Adrenal gland (tissue), 12 donors: ENCODE results near the gene PLD3. TPM values are rescaled to one million over a fixed set of nuclear protein-coding genes. Genes with fewer than 3 reads are reported as not detected.

Experiments
- DNase-seq, 7 donors: peaks; one replicate each; pipeline ENCODE4 v3.0.0-alpha.2; 2019 to 2020
- H3K27ac ChIP-seq, 5 donors: fragments of 200-600 bp; sonication (generic) in 4 of 5; 1 replicate in 3 of 5; 2 replicates in 2 of 5; pipeline versions ENCODE4 v1.5.1 to v1.8.0; 2016 to 2020; ENCODE audit warnings: mild to moderate bottlenecking in 1 of 5
- H3K27me3 ChIP-seq: fragments of 200-600 bp; 2 replicates; pipeline ENCODE4 v1.8.0; 2021
- H3K36me3 ChIP-seq, 2 donors: fragments of 200-600 bp; replicated peaks in 1 of 2; 1 replicate in 1 of 2; 2 replicates in 1 of 2; pipeline versions ENCODE4 v1.5.1 to v1.8.0; 2018 to 2022
- H3K4me1 ChIP-seq, 2 donors: fragments of 200-600 bp; replicated peaks in 1 of 2; 1 replicate in 1 of 2; 2 replicates in 1 of 2; pipeline versions ENCODE4 v1.5.1 to v1.8.0; 2018 to 2021
- H3K4me3 ChIP-seq, 4 donors: fragments of 200-600 bp; sonication (generic) in 3 of 4; one replicate each; pipeline ENCODE4 v1.5.1; 2016 to 2018
- H3K9me3 ChIP-seq, 3 donors: fragments of 200-600 bp; sonication (generic) in 1 of 3; replicated peaks in 1 of 3; 1 replicate in 2 of 3; 2 replicates in 1 of 3; pipeline versions ENCODE4 v1.5.1 to v1.8.0; 2016 to 2021
- CTCF ChIP-seq, 6 experiments: fragments of 450-650 bp in 4 of 6; fragments of 200-600 bp in 2 of 6; sonication (generic) in 1 of 6; IDR thresholded peaks; 1 replicate in 5 of 6; 2 replicates in 1 of 6; pipeline versions ENCODE4 v1.5.1 to v1.8.0; 2016 to 2021; ENCODE audit warnings: antibody characterized with exemption in 6 of 6, mild to moderate bottlenecking in 2 of 6, moderate library complexity in 1 of 6
- POLR2A ChIP-seq, 2 donors: fragments of 450-650 bp; IDR thresholded peaks; one replicate each; pipeline ENCODE4 v1.6.1; 2017; ENCODE audit warnings: antibody characterized with exemption in 2 of 2, mild to moderate bottlenecking in 2 of 2, moderate library complexity in 1 of 2
- WGBS, 4 donors: extraction: QIAGEN DNeasy Blood & Tissue Kit in 2 of 4; methylation state at CpG; one replicate each; pipeline versions ENCODE4 v1.1.5 to v1.1.7; 2013 to 2017; 5-methylcytosine and 5-hydroxymethylcytosine counted together
- intact Hi-C, 2 donors: fragments of 100-400 bp; cut with DNase I; formaldehyde crosslinking; loops; one replicate each; pipeline versions ENCODE4 v1.14.1 to v1.15.0; 2022 to 2023
- polyA plus RNA-seq, 3 donors: library from polyadenylated mRNA; stranded (reverse); fragments of 200-250 nt in 2 of 3; fragments of 350-450 nt in 1 of 3; fragmentation: Illumina TruSeq in 1 of 3; extraction: RNeasy Lipid Tissue Mini Kit (QIAGEN cat#74804) in 1 of 3; gene quantifications; one replicate each; pipeline ENCODE4 v1.2.3, GENCODE V29; 2013 to 2014
- total RNA-seq, 9 donors: library from RNA; depleted of rRNA in 4 of 9; stranded (reverse); fragments of >200 nt in 4 of 9; fragments of 120-200 nt in 1 of 9; fragmentation: NEBNext Ultra II Directional in 1 of 9; extraction: Animal tissue kit (Norgen Biotek cat#: 25700) in 1 of 9; gene quantifications; one replicate each; pipeline versions ENCODE4 v1.1.0 to v1.2.4, GENCODE V29; 2013 to 2023
- donor health status: healthy with polysubstance abuse.
- donor health status: Bipolar disorder and iron deficiency.
- donor health status: DM: yes; HTN: yes; CAD: no.
- donor health status: DM: no; HTN: no; CAD: no.
- donor health status: DM: no; HTN: no; CAD: no.
- donor health status: DM: yes; HTN: yes; CAD: no.

PLD3 gene
- total and polyA plus RNA-seq, 12 donors: 170 to 1,019 (median 415) TPM

GRCh38 chr19:40379446-40380198 lies 31.1 kb downstream of the PLD3 start:
- no peaks in the 10 kb centered on the region for H3K27me3 ChIP-seq
- no peak overlapping the region for H3K27ac ChIP-seq
- DNase-seq: no peak
- H3K4me3 ChIP-seq: no peak overlapping the region
- intact Hi-C loops: loop anchor here in 1 of 2 donors (10.0 kb wide), 1 partner anchor 75 kb away; no protein-coding TSS in a partner anchor
- H3K9me3 ChIP-seq: no peaks in the 10 kb centered on the region
- no peak for TF ChIP-seq POLR2A (IDR thresholded peaks at IDR 0.05)
- no peak for TF ChIP-seq CTCF (IDR thresholded peaks at IDR 0.05)
- H3K4me1 ChIP-seq: no peaks in the 10 kb centered on the region
- H3K36me3 ChIP-seq: peaks cover 0 to 36% of the 10 kb centered on the region in 2 donors
- 83 to 90% (median 87%) methylated on average over 9 to 11 of the region's 11 CpGs for WGBS, 4 donors

- intact Hi-C loops: no loop called here
- Histone ChIP-seq H3K4me3 (no peak overlapping the region), H3K27ac (no peak overlapping the region), H3K4me1 (no peaks in the 10 kb centered on the region), H3K9me3 (no peaks in the 10 kb centered on the region), H3K36me3 (peaks cover 0 to 31% of the 10 kb centered on the region in 2 donors), H3K27me3 (no peaks in the 10 kb centered on the region)
- 82 to 89% (median 87%) methylated on average over 21 to 37 of the region's 37 CpGs for WGBS, 4 donors
- TF ChIP-seq CTCF (IDR thresholded peaks at IDR 0.05): no peak
- TF ChIP-seq POLR2A (IDR thresholded peaks at IDR 0.05): no peak
- no peak for DNase-seq
Observed at GRCh38 chr19:40380199-40381037, 31.9 kb downstream of the PLD3 start.

- Histone ChIP-seq H3K4me3 (no peak overlapping the region), H3K27ac (no peak overlapping the region), H3K27me3 (no peaks in the 10 kb centered on the region), H3K4me1 (no peaks in the 10 kb centered on the region), H3K9me3 (no peaks in the 10 kb centered on the region), H3K36me3 (peaks cover 0 to 22% of the 10 kb centered on the region in 2 donors)
- 80 to 100% (median 82%) methylated on average over 1 to 3 of the region's 3 CpGs for WGBS, 4 donors
- DNase-seq: no peak
- intact Hi-C loops: no loop called here
- TF ChIP-seq POLR2A (IDR thresholded peaks at IDR 0.05) (no peak), CTCF (IDR thresholded peaks at IDR 0.05) (no peak)
Observed at GRCh38 chr19:40381321-40381720, 32.8 kb downstream of the PLD3 start.

GRCh38 chr19:40383668-40384248 lies 35.3 kb downstream of the PLD3 start:
- TF ChIP-seq CTCF (IDR thresholded peaks at IDR 0.05) (no peak), POLR2A (IDR thresholded peaks at IDR 0.05) (no peak)
- intact Hi-C loops: no loop called here
- Histone ChIP-seq H3K9me3 (no peaks in the 10 kb centered on the region), H3K27ac (no peak overlapping the region), H3K36me3 (peaks cover 0 to 4% of the 10 kb centered on the region in 2 donors), H3K27me3 (no peaks in the 10 kb centered on the region), H3K4me3 (no peak overlapping the region), H3K4me1 (peaks cover 0 to 6% of the 10 kb centered on the region in 2 donors)
- no peak for DNase-seq
- 88 to 95% (median 91%) methylated on average over 15 to 28 of the region's 28 CpGs for WGBS, 4 donors
